GM12878 (cell line): Measurements from ENCODE around the gene FILIP1L.

Experiments
- FOXM1 ChIP-seq: IDR thresholded peaks from 2 replicates; pipeline ENCODE4 v1.6.1; 2012; ENCODE audit warnings: low read depth, mild to moderate bottlenecking, inconsistent platforms, low read length, moderate library complexity
- IKZF1 ChIP-seq: fragments of 450-650 bp; conservative IDR thresholded peaks from 2 replicates; pipeline ENCODE4 v1.6.1; 2017; ENCODE audit warnings: antibody characterized with exemption, mild to moderate bottlenecking
- POLR2A ChIP-seq: IDR thresholded peaks from 2 replicates; pipeline ENCODE4 v1.6.1; 2011; ENCODE audit warnings: low read depth, mild to moderate bottlenecking, low read length
- POU2F2 ChIP-seq: IDR thresholded peaks from 3 replicates; pipeline ENCODE4 v1.6.1; 2011; ENCODE audit warnings: low read depth, mild to moderate bottlenecking, low read length, borderline replicate concordance
- SMC3 ChIP-seq: IDR thresholded peaks from 2 replicates; pipeline ENCODE4 v1.6.1; 2011; ENCODE audit warnings: low read length, improper control_type of control experiment, borderline replicate concordance
- ZNF274 ChIP-seq: IDR thresholded peaks from one replicate; pipeline ENCODE4 v1.8.0; 2011; ENCODE audit not compliant: insufficient read length, insufficient read depth
- TF ChIP-seq, protein P1 (sequence below), 3 experiments: IDR thresholded peaks in 2 of 3; conservative IDR thresholded peaks in 1 of 3; 2 replicates each; pipeline ENCODE4 v1.5.1; 2011; ENCODE audit warnings: low read depth in 3 of 3, low read length in 3 of 3, mild to moderate bottlenecking in 3 of 3, control low read depth in 2 of 3, moderate library complexity in 2 of 3, inconsistent platforms in 1 of 3, mixed read lengths in 1 of 3; ENCODE audit not compliant: control insufficient read depth in 2 of 3, insufficient read depth in 1 of 3; ENCODE audit errors: extremely low read depth in 1 of 3
- TF ChIP-seq, protein P2 (sequence below): IDR thresholded peaks from 2 replicates; pipeline ENCODE4 v1.6.1; 2012; ENCODE audit warnings: low read depth, low read length, improper control_type of control experiment
- TF ChIP-seq, protein P3 (sequence below): fragments of 450-650 bp; formaldehyde crosslinking; IDR thresholded peaks from 2 replicates; pipeline ENCODE4 v1.5.0; 2022; ENCODE audit warnings: mild to moderate bottlenecking, missing genetic modification characterization
- TF ChIP-seq, protein P4 (sequence below): fragments of 450-650 bp; formaldehyde crosslinking; IDR thresholded peaks from 2 replicates; pipeline ENCODE4 v1.4.0; 2022; ENCODE audit warnings: mild to moderate bottlenecking, moderate library complexity

DNA sequence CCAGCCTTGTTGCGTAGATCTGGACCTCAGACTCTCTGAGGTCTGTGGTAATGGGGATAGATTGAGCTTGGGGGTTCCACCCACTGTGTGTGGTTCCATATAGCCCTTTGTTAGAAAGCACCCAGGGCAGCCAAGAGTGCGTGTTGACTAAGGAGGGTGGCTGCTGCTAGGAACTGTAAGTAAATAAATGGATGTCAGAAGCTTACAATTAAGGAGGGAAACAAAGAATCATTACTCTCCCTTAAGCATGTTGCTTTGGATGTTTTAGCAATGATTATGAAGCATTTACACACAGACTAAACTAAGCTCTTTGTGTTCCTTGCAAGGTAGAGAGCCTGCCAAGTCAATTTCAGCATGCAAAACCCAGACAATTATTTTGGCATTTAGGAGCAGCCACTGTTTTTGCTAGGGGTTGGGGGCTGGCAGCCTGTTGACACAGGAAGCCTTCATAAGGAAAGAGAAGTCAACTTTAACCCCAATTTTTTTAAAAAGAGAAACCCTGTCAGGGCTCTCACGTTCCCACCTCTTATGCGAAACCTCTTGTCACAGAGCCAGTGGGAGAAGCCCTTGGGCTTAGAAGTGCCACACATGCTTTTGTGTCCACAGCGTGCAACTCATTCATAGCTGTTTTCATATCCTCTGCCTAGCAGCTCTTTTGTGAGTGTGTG, 168.8 kb downstream of the FILIP1L start:
- TF ChIP-seq, protein P1, sequence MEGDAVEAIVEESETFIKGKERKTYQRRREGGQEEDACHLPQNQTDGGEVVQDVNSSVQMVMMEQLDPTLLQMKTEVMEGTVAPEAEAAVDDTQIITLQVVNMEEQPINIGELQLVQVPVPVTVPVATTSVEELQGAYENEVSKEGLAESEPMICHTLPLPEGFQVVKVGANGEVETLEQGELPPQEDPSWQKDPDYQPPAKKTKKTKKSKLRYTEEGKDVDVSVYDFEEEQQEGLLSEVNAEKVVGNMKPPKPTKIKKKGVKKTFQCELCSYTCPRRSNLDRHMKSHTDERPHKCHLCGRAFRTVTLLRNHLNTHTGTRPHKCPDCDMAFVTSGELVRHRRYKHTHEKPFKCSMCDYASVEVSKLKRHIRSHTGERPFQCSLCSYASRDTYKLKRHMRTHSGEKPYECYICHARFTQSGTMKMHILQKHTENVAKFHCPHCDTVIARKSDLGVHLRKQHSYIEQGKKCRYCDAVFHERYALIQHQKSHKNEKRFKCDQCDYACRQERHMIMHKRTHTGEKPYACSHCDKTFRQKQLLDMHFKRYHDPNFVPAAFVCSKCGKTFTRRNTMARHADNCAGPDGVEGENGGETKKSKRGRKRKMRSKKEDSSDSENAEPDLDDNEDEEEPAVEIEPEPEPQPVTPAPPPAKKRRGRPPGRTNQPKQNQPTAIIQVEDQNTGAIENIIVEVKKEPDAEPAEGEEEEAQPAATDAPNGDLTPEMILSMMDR (IDR thresholded peaks at IDR 0.05 in 2 of 3, conservative IDR thresholded peaks at IDR 0.05 in 1 of 3; ENCODE audit: control insufficient read depth in 2 of 3, extremely low read depth in 1 of 3, insufficient read depth in 1 of 3, low read depth in 3 of 3, low read length in 3 of 3) = no peak
- TF ChIP-seq FOXM1 (no peak), ZNF274 (no peak), IKZF1 (no peak), POLR2A (no peak), SMC3 (no peak), POU2F2 (no peak)
- TF ChIP-seq, protein P2, sequence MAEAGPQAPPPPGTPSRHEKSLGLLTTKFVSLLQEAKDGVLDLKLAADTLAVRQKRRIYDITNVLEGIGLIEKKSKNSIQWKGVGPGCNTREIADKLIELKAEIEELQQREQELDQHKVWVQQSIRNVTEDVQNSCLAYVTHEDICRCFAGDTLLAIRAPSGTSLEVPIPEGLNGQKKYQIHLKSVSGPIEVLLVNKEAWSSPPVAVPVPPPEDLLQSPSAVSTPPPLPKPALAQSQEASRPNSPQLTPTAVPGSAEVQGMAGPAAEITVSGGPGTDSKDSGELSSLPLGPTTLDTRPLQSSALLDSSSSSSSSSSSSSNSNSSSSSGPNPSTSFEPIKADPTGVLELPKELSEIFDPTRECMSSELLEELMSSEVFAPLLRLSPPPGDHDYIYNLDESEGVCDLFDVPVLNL = no peak
- TF ChIP-seq, protein P3, sequence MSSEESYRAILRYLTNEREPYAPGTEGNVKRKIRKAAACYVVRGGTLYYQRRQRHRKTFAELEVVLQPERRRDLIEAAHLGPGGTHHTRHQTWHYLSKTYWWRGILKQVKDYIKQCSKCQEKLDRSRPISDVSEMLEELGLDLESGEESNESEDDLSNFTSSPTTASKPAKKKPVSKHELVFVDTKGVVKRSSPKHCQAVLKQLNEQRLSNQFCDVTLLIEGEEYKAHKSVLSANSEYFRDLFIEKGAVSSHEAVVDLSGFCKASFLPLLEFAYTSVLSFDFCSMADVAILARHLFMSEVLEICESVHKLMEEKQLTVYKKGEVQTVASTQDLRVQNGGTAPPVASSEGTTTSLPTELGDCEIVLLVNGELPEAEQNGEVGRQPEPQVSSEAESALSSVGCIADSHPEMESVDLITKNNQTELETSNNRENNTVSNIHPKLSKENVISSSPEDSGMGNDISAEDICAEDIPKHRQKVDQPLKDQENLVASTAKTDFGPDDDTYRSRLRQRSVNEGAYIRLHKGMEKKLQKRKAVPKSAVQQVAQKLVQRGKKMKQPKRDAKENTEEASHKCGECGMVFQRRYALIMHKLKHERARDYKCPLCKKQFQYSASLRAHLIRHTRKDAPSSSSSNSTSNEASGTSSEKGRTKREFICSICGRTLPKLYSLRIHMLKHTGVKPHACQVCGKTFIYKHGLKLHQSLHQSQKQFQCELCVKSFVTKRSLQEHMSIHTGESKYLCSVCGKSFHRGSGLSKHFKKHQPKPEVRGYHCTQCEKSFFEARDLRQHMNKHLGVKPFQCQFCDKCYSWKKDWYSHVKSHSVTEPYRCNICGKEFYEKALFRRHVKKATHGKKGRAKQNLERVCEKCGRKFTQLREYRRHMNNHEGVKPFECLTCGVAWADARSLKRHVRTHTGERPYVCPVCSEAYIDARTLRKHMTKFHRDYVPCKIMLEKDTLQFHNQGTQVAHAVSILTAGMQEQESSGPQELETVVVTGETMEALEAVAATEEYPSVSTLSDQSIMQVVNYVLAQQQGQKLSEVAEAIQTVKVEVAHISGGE (CRISPR knock-in tag) = no peak
- TF ChIP-seq, protein P4, sequence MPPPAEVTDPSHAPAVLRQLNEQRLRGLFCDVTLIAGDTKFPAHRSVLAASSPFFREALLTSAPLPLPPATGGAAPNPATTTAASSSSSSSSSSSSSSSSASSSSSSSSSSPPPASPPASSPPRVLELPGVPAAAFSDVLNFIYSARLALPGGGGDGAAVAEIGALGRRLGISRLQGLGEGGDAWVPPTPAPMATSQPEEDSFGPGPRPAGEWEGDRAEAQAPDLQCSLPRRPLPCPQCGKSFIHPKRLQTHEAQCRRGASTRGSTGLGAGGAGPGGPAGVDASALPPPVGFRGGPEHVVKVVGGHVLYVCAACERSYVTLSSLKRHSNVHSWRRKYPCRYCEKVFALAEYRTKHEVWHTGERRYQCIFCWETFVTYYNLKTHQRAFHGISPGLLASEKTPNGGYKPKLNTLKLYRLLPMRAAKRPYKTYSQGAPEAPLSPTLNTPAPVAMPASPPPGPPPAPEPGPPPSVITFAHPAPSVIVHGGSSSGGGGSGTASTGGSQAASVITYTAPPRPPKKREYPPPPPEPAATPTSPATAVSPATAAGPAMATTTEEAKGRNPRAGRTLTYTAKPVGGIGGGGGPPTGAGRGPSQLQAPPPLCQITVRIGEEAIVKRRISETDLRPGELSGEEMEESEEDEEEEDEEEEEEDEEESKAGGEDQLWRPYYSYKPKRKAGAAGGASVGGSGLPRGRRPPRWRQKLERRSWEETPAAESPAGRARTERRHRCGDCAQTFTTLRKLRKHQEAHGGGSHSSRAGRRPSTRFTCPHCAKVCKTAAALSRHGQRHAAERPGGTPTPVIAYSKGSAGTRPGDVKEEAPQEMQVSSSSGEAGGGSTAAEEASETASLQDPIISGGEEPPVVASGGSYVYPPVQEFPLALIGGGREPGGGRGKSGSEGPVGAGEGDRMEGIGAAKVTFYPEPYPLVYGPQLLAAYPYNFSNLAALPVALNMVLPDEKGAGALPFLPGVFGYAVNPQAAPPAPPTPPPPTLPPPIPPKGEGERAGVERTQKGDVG (CRISPR knock-in tag) = no peak
